Measurements from ENCODE around the gene SLC15A4.

The SLC15A4 gene

DNA sequence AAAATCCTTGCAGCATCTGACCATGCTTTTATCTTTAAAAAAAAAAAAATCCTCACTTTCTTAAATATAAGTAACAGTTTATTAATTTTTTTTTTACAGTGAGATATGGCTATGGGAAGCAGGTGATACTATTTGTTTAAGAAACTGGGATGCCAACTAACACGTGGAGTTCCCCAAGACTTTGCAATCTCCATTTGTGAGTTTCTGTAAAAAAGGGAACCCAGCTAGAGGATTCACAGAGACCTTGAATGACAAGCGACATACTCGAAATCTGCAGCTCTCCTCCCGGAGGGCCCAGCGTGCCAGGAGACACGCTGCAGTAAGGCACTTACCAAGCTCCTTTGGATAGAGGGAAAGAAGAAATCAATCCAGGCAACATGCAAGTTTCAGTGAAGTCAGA, 30.1 kb downstream of the SLC15A4 start:
- TF ChIP-seq, protein P1, sequence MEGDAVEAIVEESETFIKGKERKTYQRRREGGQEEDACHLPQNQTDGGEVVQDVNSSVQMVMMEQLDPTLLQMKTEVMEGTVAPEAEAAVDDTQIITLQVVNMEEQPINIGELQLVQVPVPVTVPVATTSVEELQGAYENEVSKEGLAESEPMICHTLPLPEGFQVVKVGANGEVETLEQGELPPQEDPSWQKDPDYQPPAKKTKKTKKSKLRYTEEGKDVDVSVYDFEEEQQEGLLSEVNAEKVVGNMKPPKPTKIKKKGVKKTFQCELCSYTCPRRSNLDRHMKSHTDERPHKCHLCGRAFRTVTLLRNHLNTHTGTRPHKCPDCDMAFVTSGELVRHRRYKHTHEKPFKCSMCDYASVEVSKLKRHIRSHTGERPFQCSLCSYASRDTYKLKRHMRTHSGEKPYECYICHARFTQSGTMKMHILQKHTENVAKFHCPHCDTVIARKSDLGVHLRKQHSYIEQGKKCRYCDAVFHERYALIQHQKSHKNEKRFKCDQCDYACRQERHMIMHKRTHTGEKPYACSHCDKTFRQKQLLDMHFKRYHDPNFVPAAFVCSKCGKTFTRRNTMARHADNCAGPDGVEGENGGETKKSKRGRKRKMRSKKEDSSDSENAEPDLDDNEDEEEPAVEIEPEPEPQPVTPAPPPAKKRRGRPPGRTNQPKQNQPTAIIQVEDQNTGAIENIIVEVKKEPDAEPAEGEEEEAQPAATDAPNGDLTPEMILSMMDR (IDR thresholded peaks at IDR 0.05; ENCODE audit: low read depth, low read length, missing control alignments): no peak
- no peak overlapping the region for H3K4me3 ChIP-seq (replicated peaks; ENCODE audit: low read depth, low read length)
- no peak for DNase-seq (ENCODE audit: extremely low read depth, low read depth)

DNA sequence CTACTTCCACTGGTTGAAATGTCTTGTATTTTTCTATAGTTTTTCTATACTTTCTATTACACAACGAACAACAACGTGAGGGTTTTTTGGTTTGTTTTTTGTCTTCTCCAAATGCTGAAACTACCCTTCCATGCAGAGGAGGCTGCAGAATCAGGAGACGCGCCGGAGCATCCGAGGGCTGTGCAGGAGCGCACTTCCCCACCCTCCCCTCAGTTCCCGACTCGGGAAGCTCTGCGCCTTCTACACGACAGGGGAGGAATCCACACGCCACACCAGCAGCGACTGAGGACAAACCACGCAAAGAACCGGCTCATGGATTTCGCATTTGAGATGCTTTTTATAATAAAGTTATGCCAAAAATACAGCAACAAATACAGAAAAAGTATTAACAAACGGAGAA, 30.9 kb downstream of the SLC15A4 start:
- TF ChIP-seq, protein P1 (IDR thresholded peaks at IDR 0.05; ENCODE audit: low read depth, low read length, missing control alignments): no peak
- H3K4me3 ChIP-seq (replicated peaks; ENCODE audit: low read depth, low read length): no peak overlapping the region
- no peak for DNase-seq (ENCODE audit: extremely low read depth, low read depth)

DNA sequence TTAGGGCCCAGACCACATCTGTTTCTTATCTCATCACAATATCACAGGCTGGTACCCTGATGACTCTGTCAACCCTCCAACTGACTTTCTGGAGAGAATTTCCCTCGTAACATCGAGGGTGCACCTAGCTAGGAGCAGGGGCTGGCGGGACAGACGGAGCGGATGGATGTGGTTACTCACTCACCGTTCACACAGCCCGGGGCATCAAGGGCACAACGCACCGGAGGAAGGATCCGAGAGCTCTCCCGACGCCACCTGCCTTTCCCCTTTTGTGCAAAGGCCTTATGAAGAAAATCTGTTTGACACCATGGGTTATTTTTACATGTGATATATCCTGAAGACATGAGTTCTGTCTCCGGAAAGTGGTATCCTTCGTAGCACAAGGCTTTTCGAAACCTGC, 31.4 kb downstream of the SLC15A4 start:
- TF ChIP-seq, protein P1 (IDR thresholded peaks at IDR 0.05; ENCODE audit: low read depth, low read length, missing control alignments): no peak
- no peak overlapping the region for H3K4me3 ChIP-seq (replicated peaks; ENCODE audit: low read depth, low read length)
- DNase-seq (ENCODE audit: extremely low read depth, low read depth): no peak

DNA sequence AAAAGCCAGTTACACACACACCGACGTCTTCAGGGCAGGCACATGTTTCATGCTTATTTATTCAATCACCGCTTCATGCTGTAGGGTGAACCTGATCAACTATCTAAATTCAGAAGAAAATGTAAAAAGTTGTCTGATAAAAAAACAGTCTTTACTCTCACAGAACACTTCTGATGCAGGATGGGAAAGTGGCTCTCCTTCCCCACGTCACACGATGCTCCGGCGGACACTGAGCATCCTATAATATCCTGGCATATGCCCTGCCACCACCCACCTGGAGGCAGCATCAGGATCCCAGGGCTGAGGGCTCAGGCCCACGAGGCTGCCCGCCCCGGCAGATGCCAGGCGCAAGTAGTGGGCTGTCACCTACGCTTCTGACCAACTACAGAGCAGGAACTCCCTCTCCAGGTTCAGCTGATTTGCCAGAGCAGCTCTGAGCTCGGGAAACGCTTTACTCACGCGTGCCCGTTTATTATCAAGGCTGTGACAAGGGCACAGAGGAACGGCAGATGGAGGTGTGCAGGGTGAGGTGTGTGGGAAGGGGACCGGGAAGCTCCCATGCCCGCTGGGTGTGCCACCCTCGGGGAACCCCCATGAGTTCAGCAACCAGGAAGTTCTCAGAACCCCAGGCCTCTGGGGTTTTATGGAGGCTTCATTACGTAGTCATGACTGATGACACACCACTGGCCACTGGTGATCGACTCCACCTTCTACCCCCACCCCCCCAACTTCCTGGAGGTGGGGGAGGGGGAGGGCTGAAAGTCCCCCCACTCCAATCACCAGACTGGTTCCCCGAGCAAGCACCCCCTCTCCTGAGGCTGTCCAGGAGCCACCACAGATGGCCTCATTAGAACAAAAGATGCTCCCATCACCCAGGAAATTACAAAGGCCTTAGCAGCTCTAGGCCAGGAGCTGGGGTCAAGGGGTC, 32.1 kb downstream of the SLC15A4 start:
- no peak overlapping the region for H3K4me3 ChIP-seq (replicated peaks; ENCODE audit: low read depth, low read length)
- TF ChIP-seq, protein P1 (IDR thresholded peaks at IDR 0.05; ENCODE audit: low read depth, low read length, missing control alignments): no peak
- DNase-seq (ENCODE audit: extremely low read depth, low read depth): no peak

DNA sequence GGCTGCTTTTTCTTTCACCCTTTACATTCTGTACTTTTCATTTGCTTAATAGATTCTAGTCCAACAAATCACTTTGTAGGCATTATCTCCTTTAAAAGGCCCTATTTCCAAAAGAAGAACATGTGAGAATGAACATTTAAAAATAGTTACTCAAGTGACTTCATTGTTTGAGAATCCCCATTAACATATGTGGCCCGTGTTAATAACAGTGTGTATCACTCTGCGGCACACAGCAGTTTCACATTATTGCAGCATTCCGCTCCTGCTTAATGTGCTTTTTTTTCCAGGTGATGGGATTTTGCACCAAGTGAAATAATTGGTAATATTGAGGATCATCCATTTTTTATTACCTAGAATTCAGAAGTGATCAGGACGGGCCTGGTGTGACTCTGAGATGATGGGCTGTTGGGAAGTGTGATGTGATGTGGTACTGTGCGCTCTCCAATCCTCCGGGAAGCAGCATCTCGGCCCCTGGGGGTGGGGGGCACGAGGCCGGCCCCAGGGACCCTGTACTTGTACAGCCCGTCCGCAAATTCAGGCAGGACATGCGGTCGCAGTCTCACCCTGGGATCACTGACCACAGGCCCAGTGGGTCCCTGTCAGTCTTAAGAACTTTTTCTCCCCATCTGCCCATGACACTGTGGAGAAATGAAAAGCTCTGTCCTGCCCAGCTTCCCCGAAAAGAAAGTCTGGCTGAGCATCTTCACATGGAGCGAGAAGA, 32.9 kb downstream of the SLC15A4 start:
- TF ChIP-seq, protein P1 (IDR thresholded peaks at IDR 0.05; ENCODE audit: low read depth, low read length, missing control alignments): no peak
- no peak for DNase-seq (ENCODE audit: extremely low read depth, low read depth)
- H3K4me3 ChIP-seq (replicated peaks; ENCODE audit: low read depth, low read length): no peak overlapping the region

DNA sequence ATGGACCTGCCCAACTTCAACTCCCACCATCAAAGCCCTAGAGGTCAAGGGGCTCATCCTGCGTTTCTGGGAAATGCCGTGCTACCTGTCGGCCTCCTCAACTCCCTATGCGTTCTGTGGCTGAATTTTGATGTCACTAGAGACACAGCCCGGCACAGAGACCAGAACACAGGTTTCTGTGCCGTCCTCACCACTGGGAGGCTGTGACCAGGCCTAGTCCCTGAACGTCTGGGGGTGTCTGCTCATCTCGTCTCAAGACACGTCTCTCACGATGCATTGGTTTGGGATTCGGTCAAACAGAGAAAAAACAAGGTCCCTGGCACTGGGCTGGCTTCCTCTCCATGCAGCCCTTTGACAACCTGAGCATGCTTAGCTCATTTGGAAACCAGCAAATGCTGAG, 33.5 kb downstream of the SLC15A4 start:
- DNase-seq (ENCODE audit: extremely low read depth, low read depth): no peak
- H3K4me3 ChIP-seq (replicated peaks; ENCODE audit: low read depth, low read length): no peak overlapping the region
- TF ChIP-seq, protein P1 (IDR thresholded peaks at IDR 0.05; ENCODE audit: low read depth, low read length, missing control alignments): no peak
